HG03571 (cell line): ENCODE results near the gene FBXW11.
"Not testable (repeated sequence)": the region's sequence is repeated elsewhere in the genome, so short reads cannot be mapped to it uniquely, and the experiment has no call there.

Source experiments
- ATAC-seq: cut with Tn5 transposase; IDR thresholded peaks from one replicate; pipeline ENCODE4 v1.9.1; 2021; ENCODE audit not compliant: unreplicated experiment

Gene FBXW11

GRCh38 chr5:171915700-171916099 lies 90.7 kb downstream of the FBXW11 start:
- ATAC-seq: not testable (repeated sequence)

- ATAC-seq: no peak
These were observed 91.6 kb downstream of the FBXW11 start for GRCh38 chr5:171914726-171915338.

- ATAC-seq: no peak
These were observed 92.5 kb downstream of the FBXW11 start for GRCh38 chr5:171913987-171914273.

DNA sequence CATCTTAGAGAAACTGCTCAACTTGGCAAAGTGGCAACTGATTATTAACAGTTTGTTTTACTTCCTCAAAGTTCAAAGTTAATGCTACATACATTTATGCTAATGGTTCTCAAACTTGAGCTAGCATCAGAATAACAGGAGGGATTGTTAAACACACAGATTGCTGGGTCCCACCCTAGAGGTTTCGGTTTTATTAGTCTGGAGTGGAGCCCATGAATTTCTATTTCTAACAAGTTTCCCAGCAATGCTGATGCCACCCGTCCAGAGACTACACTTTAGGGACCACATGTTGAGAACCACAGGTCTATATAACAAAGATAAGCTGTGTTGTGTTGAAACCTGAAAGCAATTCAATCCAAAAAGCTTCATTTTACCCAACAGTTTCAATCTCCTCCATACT lies 95.3 kb downstream of the FBXW11 start:
- ATAC-seq: no peak

- ATAC-seq: no peak
These were observed 97.8 kb downstream of the FBXW11 start for GRCh38 chr5:171908638-171909037.

GRCh38 chr5:171907725-171908343 lies 98.6 kb downstream of the FBXW11 start:
- no peak for ATAC-seq

DNA sequence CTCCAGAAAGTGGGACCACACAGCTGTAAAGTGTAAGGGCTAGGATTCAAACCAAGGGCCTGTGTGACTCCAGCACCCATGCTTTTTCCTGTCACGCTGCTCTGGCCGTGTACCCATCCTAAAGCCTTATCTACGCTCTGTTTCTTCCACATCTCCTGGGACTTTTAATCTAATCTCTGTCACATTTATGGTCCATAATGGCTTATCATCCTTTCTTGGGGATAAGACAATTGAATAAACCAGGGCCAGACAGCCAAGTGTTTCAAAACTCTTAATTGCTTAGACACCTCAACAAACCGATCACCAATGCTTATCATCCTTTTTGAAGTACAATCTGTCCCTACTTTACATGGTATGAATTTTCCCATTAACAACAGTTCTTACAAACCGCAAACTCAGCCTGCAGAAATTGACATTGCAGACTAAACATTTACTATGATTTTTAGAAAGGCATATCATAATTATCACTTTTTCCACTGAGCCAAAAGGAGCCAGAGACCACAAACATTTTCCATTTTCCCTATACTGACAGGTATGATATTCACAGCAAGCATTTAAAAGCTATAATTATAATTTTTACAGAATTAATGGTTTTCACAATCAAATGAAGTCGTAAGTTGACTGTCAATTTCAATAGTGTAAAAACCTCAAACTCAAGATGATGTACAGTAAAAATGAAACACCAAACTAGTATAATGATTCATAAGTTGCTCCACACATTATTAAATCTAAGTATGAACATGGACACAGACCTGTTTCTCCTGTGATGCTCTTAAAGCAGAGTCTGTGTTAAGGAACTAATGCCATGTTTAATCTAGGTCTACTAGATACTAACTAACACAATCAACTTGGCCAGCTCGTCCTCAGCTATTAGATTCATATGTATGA lies 99.5 kb downstream of the FBXW11 start:
- no peak for ATAC-seq

DNA sequence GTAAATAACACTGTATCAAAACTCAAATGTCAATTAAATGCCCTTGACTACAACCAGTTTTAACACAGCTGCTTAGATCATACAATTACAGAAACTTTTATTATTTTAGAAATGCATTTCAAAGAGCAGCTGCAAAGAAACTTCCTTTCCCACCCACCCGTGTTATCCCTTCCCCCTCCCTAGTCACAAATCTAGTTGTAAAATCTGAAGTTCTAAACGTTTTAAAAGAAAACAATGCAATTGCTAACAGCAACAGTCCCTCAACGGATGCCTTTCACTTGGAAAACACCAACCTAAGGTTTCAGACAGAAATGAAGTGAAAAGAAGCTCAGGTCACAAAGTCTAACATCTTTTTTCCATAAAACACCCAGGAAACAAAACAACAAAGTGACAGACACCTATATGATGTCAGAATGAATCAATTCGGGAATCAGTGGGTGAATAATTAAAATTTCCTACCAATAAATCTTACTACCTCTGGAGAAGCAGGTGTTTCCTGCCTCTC lies 100.3 kb downstream of the FBXW11 start:
- no peak for ATAC-seq

- ATAC-seq: no peak
These were observed 101.6 kb downstream of the FBXW11 start for GRCh38 chr5:171904886-171905285.

DNA sequence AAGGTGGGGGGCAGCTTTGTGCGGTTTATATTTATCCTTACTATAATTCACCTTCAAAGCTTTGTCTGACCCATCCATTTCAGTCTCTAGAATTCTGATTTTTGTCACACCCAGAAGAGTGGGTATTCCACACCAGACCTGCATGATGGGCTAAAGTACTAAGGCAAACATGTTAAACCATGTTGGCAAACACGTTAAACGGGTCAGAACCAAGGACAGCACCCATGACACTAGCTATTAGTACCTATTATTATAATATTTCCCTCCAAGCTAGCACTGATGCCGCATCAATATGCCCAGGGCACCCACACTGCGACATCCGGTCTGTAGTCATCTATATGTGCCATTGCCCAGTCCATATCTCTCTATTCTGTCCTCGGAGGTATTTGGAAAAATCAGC lies 104.7 kb downstream of the FBXW11 start:
- ATAC-seq: no peak

DNA sequence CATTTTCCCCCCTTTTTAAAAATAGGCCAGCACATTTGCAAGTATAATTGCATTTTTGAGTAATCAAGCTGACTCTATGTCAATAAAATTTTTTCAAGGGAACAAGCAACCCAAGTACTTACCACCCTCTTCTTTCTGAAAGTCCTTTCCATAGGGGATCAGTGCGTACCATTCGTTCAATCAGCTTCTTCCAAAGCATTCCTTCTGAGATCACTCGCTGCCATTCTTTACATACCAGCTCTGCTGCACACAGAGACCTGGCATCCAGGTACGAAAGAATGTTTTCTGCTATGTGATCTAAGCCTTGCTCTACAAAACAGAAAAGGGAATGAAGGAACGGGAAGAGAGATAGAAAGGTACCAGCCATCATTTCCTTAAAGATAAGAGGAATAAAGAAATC lies 106.6 kb downstream of the FBXW11 start:
- ATAC-seq: no peak

GRCh38 chr5:171898879-171899278 lies 107.6 kb downstream of the FBXW11 start:
- ATAC-seq: no peak

DNA sequence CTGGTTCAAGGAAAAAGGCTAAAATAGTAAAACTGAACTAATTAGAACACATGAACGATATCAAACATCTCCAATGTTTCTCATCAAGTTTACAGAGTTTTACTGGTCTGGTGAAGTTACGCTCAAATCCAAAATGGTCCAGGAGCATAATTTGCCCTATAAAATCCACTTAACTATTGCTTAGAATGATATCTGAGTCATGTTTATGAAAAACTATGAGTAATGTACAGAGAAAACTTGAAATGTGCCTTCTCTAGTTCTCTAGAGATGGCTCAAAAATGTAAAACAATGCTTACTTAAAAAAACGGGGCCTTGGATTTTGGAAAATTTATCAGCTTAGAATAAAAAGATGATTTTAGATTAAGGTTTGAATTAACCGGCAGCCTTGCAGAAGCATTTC lies 108.1 kb downstream of the FBXW11 start:
- ATAC-seq: no peak

DNA sequence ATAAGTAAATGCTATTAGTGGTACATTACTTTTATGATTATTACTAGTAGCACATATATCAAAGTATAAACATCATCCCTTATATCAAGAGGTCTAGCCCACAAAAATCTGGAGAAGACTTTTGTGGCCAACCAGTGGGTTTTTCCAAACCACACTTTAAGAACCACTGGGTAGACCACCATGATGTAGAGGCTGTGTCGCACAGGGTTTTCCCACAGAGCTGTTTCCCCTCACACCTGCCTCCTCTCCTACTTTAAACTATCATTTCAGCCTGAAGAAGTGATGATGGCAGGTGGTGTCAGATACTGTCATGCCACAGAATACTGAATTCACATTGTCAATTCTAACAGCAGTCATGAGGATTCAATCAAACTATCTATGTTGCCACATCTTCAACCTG lies 109.2 kb downstream of the FBXW11 start:
- ATAC-seq: no peak

- ATAC-seq: no peak
These were observed 111.4 kb downstream of the FBXW11 start for GRCh38 chr5:171895081-171895480.

GRCh38 chr5:171893290-171893886 lies 113.0 kb downstream of the FBXW11 start:
- no peak for ATAC-seq

GRCh38 chr5:171891595-171891994 lies 114.8 kb downstream of the FBXW11 start:
- no peak for ATAC-seq

GRCh38 chr5:171891150-171891549 lies 115.3 kb downstream of the FBXW11 start:
- no peak for ATAC-seq

DNA sequence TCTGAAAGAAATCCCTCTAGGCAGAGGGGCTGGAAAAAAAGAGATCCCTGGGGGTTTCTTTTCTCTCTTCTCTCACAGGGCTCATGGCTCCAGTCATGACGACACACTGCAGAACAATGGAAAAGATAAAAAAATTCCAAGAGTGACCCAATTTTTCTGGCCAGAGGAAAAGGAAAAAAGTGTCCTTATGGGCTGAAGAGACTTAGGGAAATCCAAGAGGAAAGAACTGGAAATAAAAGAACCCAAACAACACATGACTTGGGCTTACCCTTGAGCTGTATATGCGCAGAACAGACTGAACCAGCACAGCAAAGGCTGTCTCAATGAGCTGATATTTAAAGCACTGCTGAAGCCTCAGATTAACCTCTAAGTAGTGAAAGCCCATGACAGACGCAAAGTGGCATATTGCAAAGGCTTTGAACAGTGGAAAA lies 118.4 kb downstream of the FBXW11 start:
- ATAC-seq: no peak

GRCh38 chr5:171886037-171886436 lies 120.4 kb downstream of the FBXW11 start:
- not testable (repeated sequence) for ATAC-seq

- ATAC-seq: no peak
These were observed 124.3 kb downstream of the FBXW11 start for GRCh38 chr5:171882118-171882517.

GRCh38 chr5:171874234-171874633 lies 132.2 kb downstream of the FBXW11 start:
- ATAC-seq: no peak
